ENCODE data around the gene LCOR. TPM values are rescaled to one million over a fixed set of nuclear protein-coding genes. Genes with fewer than 3 reads are reported as not detected.
A peak's percentile ranks its signal among the peaks of the same experiment; 100 is the strongest.

The LCOR gene
- total and polyA plus RNA-seq, 2 of the 13 experiments (the other 11 are each of a cell fraction or from before 2014, with no cell fraction given), result 12.4 to 23.7 TPM

DNA sequence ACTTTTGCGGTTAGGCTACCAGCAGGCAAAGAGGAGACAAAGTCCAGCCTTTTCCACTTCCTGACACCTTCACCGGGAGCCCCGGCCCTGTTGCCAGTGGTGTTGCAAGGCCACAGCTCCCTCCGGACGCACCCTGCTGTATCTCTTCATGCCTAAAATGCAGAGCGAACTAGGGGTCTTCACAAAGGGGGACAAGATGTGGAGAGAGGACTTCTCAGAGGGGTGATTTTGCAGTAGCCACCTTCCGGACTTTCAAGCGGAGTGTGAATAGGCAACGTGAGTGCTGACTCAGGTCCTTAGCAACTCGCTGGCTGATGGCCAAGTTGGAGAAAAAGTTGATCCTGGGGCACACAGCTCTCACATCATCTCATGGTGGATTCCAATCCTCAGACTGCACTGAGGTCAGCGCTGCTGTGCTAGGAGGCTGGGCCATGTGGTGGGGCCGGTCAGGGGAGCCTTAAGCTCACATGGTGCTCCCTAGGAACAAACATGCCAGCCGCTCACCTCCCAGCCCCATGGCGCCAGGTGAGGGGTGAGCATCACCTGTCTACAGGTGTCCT, 166.3 kb downstream of the LCOR start (continued):
- TF ChIP-seq, protein P1, sequence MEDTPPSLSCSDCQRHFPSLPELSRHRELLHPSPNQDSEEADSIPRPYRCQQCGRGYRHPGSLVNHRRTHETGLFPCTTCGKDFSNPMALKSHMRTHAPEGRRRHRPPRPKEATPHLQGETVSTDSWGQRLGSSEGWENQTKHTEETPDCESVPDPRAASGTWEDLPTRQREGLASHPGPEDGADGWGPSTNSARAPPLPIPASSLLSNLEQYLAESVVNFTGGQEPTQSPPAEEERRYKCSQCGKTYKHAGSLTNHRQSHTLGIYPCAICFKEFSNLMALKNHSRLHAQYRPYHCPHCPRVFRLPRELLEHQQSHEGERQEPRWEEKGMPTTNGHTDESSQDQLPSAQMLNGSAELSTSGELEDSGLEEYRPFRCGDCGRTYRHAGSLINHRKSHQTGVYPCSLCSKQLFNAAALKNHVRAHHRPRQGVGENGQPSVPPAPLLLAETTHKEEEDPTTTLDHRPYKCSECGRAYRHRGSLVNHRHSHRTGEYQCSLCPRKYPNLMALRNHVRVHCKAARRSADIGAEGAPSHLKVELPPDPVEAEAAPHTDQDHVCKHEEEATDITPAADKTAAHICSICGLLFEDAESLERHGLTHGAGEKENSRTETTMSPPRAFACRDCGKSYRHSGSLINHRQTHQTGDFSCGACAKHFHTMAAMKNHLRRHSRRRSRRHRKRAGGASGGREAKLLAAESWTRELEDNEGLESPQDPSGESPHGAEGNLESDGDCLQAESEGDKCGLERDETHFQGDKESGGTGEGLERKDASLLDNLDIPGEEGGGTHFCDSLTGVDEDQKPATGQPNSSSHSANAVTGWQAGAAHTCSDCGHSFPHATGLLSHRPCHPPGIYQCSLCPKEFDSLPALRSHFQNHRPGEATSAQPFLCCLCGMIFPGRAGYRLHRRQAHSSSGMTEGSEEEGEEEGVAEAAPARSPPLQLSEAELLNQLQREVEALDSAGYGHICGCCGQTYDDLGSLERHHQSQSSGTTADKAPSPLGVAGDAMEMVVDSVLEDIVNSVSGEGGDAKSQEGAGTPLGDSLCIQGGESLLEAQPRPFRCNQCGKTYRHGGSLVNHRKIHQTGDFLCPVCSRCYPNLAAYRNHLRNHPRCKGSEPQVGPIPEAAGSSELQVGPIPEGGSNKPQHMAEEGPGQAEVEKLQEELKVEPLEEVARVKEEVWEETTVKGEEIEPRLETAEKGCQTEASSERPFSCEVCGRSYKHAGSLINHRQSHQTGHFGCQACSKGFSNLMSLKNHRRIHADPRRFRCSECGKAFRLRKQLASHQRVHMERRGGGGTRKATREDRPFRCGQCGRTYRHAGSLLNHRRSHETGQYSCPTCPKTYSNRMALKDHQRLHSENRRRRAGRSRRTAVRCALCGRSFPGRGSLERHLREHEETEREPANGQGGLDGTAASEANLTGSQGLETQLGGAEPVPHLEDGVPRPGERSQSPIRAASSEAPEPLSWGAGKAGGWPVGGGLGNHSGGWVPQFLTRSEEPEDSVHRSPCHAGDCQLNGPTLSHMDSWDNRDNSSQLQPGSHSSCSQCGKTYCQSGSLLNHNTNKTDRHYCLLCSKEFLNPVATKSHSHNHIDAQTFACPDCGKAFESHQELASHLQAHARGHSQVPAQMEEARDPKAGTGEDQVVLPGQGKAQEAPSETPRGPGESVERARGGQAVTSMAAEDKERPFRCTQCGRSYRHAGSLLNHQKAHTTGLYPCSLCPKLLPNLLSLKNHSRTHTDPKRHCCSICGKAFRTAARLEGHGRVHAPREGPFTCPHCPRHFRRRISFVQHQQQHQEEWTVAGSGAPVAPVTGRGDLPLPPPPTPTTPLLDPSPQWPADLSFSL (CRISPR knock-in tag; IDR thresholded peaks at IDR 0.05), result no peak
- TF ChIP-seq THAP8 (CRISPR knock-in tag; IDR thresholded peaks at IDR 0.05; ENCODE audit: borderline replicate concordance) (no peak), ZBTB3 (CRISPR knock-in tag; IDR thresholded peaks at IDR 0.05; ENCODE audit: borderline replicate concordance, low read depth) (no peak), PBX2 (CRISPR knock-in tag; IDR thresholded peaks at IDR 0.05) (no peak), ZNF510 (CRISPR knock-in tag; IDR thresholded peaks at IDR 0.05; ENCODE audit: low read depth) (no peak), ZNF83 (CRISPR knock-in tag; IDR thresholded peaks at IDR 0.05; ENCODE audit: borderline replicate concordance) (no peak), NCOA2 (CRISPR knock-in tag; IDR thresholded peaks at IDR 0.05) (peak; percentile 39; the same call in 1 of the 2 replicates), PAX8 (CRISPR knock-in tag; IDR thresholded peaks at IDR 0.05; ENCODE audit: borderline replicate concordance) (no peak), CBX2 (IDR thresholded peaks at IDR 0.05; ENCODE audit: low read depth, low read length) (no peak), CBX2 (CRISPR knock-in tag; IDR thresholded peaks at IDR 0.05; ENCODE audit: low read depth) (no peak), EEA1 (CRISPR knock-in tag; IDR thresholded peaks at IDR 0.05; ENCODE audit: borderline replicate concordance) (no peak), ZMYM3 (CRISPR knock-in tag; IDR thresholded peaks at IDR 0.05) (0 out of 2 replicates have a peak, but pooled peaks have one; percentile 30)
- TF ChIP-seq, protein P2, sequence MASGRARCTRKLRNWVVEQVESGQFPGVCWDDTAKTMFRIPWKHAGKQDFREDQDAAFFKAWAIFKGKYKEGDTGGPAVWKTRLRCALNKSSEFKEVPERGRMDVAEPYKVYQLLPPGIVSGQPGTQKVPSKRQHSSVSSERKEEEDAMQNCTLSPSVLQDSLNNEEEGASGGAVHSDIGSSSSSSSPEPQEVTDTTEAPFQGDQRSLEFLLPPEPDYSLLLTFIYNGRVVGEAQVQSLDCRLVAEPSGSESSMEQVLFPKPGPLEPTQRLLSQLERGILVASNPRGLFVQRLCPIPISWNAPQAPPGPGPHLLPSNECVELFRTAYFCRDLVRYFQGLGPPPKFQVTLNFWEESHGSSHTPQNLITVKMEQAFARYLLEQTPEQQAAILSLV (CRISPR knock-in tag; IDR thresholded peaks at IDR 0.05; ENCODE audit: borderline replicate concordance), result no peak
- TF ChIP-seq, protein P3, sequence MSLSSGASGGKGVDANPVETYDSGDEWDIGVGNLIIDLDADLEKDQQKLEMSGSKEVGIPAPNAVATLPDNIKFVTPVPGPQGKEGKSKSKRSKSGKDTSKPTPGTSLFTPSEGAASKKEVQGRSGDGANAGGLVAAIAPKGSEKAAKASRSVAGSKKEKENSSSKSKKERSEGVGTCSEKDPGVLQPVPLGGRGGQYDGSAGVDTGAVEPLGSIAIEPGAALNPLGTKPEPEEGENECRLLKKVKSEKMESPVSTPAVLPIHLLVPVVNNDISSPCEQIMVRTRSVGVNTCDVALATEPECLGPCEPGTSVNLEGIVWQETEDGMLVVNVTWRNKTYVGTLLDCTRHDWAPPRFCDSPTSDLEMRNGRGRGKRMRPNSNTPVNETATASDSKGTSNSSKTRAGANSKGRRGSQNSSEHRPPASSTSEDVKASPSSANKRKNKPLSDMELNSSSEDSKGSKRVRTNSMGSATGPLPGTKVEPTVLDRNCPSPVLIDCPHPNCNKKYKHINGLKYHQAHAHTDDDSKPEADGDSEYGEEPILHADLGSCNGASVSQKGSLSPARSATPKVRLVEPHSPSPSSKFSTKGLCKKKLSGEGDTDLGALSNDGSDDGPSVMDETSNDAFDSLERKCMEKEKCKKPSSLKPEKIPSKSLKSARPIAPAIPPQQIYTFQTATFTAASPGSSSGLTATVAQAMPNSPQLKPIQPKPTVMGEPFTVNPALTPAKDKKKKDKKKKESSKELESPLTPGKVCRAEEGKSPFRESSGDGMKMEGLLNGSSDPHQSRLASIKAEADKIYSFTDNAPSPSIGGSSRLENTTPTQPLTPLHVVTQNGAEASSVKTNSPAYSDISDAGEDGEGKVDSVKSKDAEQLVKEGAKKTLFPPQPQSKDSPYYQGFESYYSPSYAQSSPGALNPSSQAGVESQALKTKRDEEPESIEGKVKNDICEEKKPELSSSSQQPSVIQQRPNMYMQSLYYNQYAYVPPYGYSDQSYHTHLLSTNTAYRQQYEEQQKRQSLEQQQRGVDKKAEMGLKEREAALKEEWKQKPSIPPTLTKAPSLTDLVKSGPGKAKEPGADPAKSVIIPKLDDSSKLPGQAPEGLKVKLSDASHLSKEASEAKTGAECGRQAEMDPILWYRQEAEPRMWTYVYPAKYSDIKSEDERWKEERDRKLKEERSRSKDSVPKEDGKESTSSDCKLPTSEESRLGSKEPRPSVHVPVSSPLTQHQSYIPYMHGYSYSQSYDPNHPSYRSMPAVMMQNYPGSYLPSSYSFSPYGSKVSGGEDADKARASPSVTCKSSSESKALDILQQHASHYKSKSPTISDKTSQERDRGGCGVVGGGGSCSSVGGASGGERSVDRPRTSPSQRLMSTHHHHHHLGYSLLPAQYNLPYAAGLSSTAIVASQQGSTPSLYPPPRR (CRISPR knock-in tag; IDR thresholded peaks at IDR 0.05; ENCODE audit: borderline replicate concordance), result no peak
